Neural crest cell (in vitro differentiated cells): ENCODE measurements around the gene TBP. TPM values are rescaled to one million over a fixed set of nuclear protein-coding genes. Genes with fewer than 3 reads are reported as not detected.
A peak's percentile ranks its signal among the peaks of the same experiment; 100 is the strongest.
"Not testable (repeated sequence)": the region's sequence is repeated elsewhere in the genome, so short reads cannot be mapped to it uniquely, and the experiment has no call there.

Experiments
- DNase-seq: peaks from one replicate; pipeline ENCODE4 v3.0.0; 2021; ENCODE audit warnings: low read depth, mixed read lengths, low spot score
- H3K27ac Mint-ChIP-seq: one replicate; pipeline ENCODE4 v1.8.0; 2021; ENCODE audit warnings: mild to moderate bottlenecking, mixed read lengths; ENCODE audit not compliant: unreplicated experiment
- H3K27me3 Mint-ChIP-seq: 2 replicates; pipeline ENCODE4 v1.8.0; 2021; ENCODE audit warnings: low read depth, mild to moderate bottlenecking, mixed read lengths
- H3K36me3 Mint-ChIP-seq: 2 replicates; pipeline ENCODE4 v1.8.0; 2021; ENCODE audit warnings: low read depth, mild to moderate bottlenecking, mixed read lengths
- H3K4me1 Mint-ChIP-seq: 2 replicates; pipeline ENCODE4 v1.8.0; 2021; ENCODE audit warnings: mixed read lengths
- H3K4me3 Mint-ChIP-seq: one replicate; pipeline ENCODE4 v1.8.0; 2021; ENCODE audit warnings: mild to moderate bottlenecking, mixed read lengths
- H3K9me3 Mint-ChIP-seq: 2 replicates; pipeline ENCODE4 v1.8.0; 2021; ENCODE audit warnings: mixed read lengths
- CTCF ChIP-seq: fragments of 200-600 bp; sonication (generic); conservative IDR thresholded peaks from 2 replicates; pipeline ENCODE4 v1.5.0; 2021; ENCODE audit warnings: antibody characterized with exemption, mild to moderate bottlenecking
- total RNA-seq: library from RNA; stranded (reverse); gene quantifications from 2 replicates; pipeline ENCODE4 v1.2.1, GENCODE V29; 2021

Gene TBP
- total RNA-seq, 1 donor from 2014 or later = 22.1 TPM

DNA sequence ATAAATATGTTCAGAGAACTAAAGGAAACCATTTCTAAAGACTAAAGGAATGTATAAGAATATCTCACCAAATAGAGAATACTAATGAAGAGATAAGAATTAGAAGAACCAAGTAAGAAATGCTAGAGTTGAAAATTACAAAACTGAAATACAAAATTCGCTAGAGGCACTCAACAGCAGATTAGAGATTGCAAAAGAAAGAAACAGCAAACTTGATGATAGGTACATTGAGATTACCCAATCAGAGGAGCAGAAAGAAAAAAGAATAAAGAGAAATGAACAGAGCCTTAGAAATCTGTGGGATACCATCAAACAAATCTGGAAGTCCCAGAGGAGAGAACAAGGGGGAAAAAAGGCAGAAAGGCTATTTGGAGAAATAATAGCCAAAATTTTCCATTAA, 36.6 kb downstream of the TBP start:
- peaks cover 21% of the 10 kb centered on the region for H3K9me3 Mint-ChIP-seq
- H3K27ac Mint-ChIP-seq = no peak overlapping the region
- H3K4me1 Mint-ChIP-seq = no peaks in the 10 kb centered on the region
- DNase-seq = no peak
- H3K4me3 Mint-ChIP-seq = no peak overlapping the region
- TF ChIP-seq CTCF = no peak
- peaks cover 63% of the 10 kb centered on the region for H3K27me3 Mint-ChIP-seq
- H3K36me3 Mint-ChIP-seq = peaks cover 3% of the 10 kb centered on the region

GRCh38 chr6:170596426-170596825, 42.3 kb downstream of the TBP start:
- no peak for DNase-seq
- peaks cover 13% of the 10 kb centered on the region for H3K9me3 Mint-ChIP-seq
- no peak overlapping the region for H3K27ac Mint-ChIP-seq
- no peaks in the 10 kb centered on the region for H3K36me3 Mint-ChIP-seq
- no peak for TF ChIP-seq CTCF
- H3K4me3 Mint-ChIP-seq = no peak overlapping the region
- H3K4me1 Mint-ChIP-seq = no peaks in the 10 kb centered on the region
- H3K27me3 Mint-ChIP-seq = peaks cover 82% of the 10 kb centered on the region

DNA sequence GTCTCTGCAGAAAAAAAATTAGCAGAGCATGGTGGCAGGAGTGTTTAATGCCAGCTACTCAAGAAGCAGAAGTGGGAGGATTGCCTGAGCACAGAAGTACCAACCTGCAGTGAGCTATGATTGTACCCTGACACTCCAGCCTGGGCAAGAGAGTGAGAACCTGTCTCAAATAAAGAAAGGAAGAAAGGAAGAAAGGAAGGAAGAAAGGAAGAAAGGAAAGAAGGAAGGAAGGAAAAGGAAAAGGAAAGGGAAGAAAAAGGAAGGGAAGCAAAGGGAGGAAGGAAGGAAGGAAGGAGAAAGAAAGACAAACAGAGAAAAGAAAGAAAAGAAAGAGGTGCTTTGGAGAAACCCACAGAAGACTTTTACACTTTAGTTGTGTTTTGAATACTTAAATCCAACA, 43.1 kb downstream of the TBP start:
- DNase-seq = no peak

DNA sequence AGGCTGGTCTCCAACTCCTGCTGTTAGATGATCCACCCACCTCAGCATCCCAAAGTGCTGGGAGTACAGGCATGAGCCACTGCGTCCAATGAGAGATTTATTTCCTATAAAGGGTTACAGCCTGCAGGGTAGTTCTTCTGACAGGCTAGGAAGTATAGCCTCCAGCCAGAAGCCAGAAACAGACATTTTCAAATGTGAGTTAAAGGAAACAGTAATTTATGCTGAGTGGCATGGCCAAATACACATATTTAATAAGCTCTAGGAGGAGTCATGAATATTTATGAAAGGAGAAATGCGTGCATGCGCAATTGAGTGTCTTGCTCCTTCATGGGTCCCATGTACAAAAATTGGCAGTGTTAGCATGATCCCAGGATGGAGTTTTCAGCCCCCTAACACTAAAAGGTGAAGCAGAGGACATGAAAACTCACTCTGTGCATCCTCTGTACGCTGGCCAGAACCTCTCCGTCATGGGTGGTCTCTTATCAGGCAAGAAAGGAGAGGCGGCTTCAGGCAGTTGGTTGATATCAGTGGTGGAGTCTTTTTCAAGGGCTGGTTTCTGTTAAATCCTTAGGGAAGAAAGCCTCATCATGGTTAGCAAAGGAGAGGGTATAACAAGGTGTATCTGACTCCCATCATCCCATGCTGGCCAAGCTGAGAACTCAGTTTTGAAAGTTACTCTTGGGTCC, 51.5 kb downstream of the TBP start:
- no peak for TF ChIP-seq CTCF
- Mint-ChIP-seq H3K27me3 (peaks cover 93% of the 10 kb centered on the region), H3K4me3 (no peak overlapping the region), H3K9me3 (no peaks in the 10 kb centered on the region), H3K4me1 (no peaks in the 10 kb centered on the region), H3K36me3 (no peaks in the 10 kb centered on the region), H3K27ac (no peak overlapping the region)
- DNase-seq = no peak

More for the DNA sequence above, 43.1 kb downstream of the TBP start:
- peak overlapping the region; percentile 40 for H3K27ac Mint-ChIP-seq
- peaks cover 5% of the 10 kb centered on the region for H3K9me3 Mint-ChIP-seq
- TF ChIP-seq CTCF = no peak
- peaks cover 87% of the 10 kb centered on the region for H3K27me3 Mint-ChIP-seq
- H3K4me3 Mint-ChIP-seq = no peak overlapping the region
- no peaks in the 10 kb centered on the region for H3K36me3 Mint-ChIP-seq
- H3K4me1 Mint-ChIP-seq = no peaks in the 10 kb centered on the region

GRCh38 chr6:170609225-170609624, 55.1 kb downstream of the TBP start:
- H3K4me1 Mint-ChIP-seq, H3K27ac Mint-ChIP-seq, H3K36me3 Mint-ChIP-seq, H3K9me3 Mint-ChIP-seq, DNase-seq, H3K4me3 Mint-ChIP-seq: not testable (repeated sequence)
- H3K27me3 Mint-ChIP-seq = peaks cover 82% of the 10 kb centered on the region

GRCh38 chr6:170612256-170612804, 58.2 kb downstream of the TBP start:
- not testable (repeated sequence) for H3K36me3 Mint-ChIP-seq, DNase-seq, H3K9me3 Mint-ChIP-seq, H3K4me1 Mint-ChIP-seq, H3K27ac Mint-ChIP-seq, H3K4me3 Mint-ChIP-seq
- H3K27me3 Mint-ChIP-seq = peaks cover 51% of the 10 kb centered on the region

DNA sequence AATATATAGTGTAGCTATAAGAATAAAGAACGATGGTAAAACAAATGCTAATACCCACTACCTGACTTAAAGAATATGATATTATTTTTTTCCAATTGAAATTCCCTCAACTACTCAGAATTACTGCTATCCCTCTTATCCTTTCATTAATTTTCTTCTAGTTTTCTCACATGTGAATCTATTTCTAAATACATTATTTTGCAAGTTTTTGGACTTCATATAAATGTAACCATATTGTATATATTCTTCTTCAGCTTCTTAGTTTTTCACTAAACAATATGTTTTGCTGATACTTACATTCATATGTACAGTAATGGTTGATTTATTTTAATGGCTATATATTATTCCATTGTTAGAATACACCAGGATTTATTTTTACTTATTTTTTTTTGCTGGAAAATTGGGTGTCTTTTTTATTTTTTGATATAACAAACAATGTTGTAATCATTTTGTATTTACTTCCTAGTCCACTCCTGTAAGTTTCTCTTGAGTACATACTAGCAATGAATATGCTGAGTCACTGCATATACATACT, 61.9 kb downstream of the TBP start:
- not testable (repeated sequence) for H3K4me1 Mint-ChIP-seq, H3K9me3 Mint-ChIP-seq, H3K27ac Mint-ChIP-seq, H3K36me3 Mint-ChIP-seq, DNase-seq, H3K4me3 Mint-ChIP-seq
- peaks cover 13% of the 10 kb centered on the region for H3K27me3 Mint-ChIP-seq
